GM12891 (cell line): ENCODE measurements around the gene PRRC2C.

ENCODE experiments used
- PAX5 ChIP-seq: IDR thresholded peaks from 2 replicates; pipeline ENCODE4 v1.6.1; 2011; ENCODE audit warnings: low read length, moderate library complexity, mild to moderate bottlenecking; ENCODE audit not compliant: insufficient read depth, severe bottlenecking
- TAF1 ChIP-seq: IDR thresholded peaks from 2 replicates; pipeline ENCODE4 v1.6.1; 2011; ENCODE audit warnings: low read depth, low read length, control low read depth

- TF ChIP-seq TAF1 (no peak), PAX5 (no peak)
Observed at GRCh38 chr1:171501305-171502024, 16.1 kb downstream of the PRRC2C start.
